ENCODE results near the gene SLC25A19.
"Not testable (repeated sequence)": the region's sequence is repeated elsewhere in the genome, so short reads cannot be mapped to it uniquely, and the experiment has no call there.

SLC25A19 gene

DNA sequence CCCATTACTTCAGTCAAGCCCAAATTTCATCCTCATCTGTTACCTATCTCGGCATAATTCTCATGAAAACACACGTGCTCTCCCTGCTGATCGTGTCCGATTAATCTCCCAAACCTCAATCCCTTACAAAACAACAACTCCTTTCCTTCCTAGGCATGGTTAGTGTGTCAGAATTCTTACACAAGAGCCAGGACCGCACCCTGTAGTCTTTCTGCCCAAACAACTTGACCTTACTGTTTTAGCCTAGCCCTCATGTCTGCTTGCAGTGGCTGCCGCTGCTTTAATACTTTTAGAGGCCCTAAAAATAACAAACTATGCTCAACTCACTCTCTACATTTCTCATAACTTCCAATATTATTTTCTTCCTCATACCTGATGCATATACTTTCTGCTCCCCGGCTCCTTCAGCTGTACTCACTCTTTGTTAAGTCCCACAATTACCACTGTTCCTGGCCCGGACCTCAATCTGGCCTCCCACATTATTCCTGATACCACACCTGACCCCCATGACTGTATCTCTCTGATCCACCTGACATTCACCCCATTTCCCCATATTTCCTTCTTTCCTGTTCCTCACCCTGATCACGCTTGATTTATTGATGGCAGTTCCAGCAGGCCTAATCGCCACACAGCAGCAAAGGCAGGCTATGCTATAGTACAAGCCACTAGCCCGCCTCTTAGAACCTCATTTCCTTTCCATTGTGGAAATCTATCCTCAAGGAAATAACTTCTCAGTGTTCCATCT, 33.1 kb downstream of the SLC25A19 start:
- not testable (repeated sequence) for DNase-seq (ENCODE audit: low read depth, low spot score); H3K9me3 ChIP-seq (ENCODE audit: control insufficient read depth, insufficient read depth, low read length); H3K4me3 ChIP-seq (ENCODE audit: low read length); H3K36me3 ChIP-seq (ENCODE audit: control insufficient read depth, insufficient read depth, low read length); H3K4me1 ChIP-seq (ENCODE audit: control insufficient read depth, insufficient read depth, low read length); H3K27ac ChIP-seq (ENCODE audit: low read length); H3K27me3 ChIP-seq (ENCODE audit: control insufficient read depth, insufficient read depth, low read length)
- 100% methylated on average over 1 of the region's 11 CpGs for WGBS (ENCODE audit: insufficient coverage, insufficient read length)

GRCh38 chr17:75252039-75252816, 37.0 kb downstream of the SLC25A19 start:
- H3K4me3 ChIP-seq (ENCODE audit: low read length), result no peak overlapping the region
- H3K27me3 ChIP-seq (ENCODE audit: control insufficient read depth, insufficient read depth, low read length), result no peaks in the 10 kb centered on the region
- no peaks in the 10 kb centered on the region for H3K9me3 ChIP-seq (ENCODE audit: control insufficient read depth, insufficient read depth, low read length)
- H3K4me1 ChIP-seq (ENCODE audit: control insufficient read depth, insufficient read depth, low read length), result peaks cover 2% of the 10 kb centered on the region; the same call in 1 of the 2 replicates
- no CpG with 5 or more reads among the region's 8 CpGs for WGBS (ENCODE audit: insufficient coverage, insufficient read length)
- no peak for DNase-seq (ENCODE audit: low read depth, low spot score)
- H3K36me3 ChIP-seq (ENCODE audit: control insufficient read depth, insufficient read depth, low read length), result no peaks in the 10 kb centered on the region
- H3K27ac ChIP-seq (ENCODE audit: low read length), result no peak overlapping the region

- no CpG with 5 or more reads among the region's 11 CpGs for WGBS (ENCODE audit: insufficient coverage, insufficient read length)
- peaks cover 2% of the 10 kb centered on the region; the same call in 1 of the 2 replicates for H3K4me1 ChIP-seq (ENCODE audit: control insufficient read depth, insufficient read depth, low read length)
- no peak overlapping the region for H3K27ac ChIP-seq (ENCODE audit: low read length)
- H3K27me3 ChIP-seq (ENCODE audit: control insufficient read depth, insufficient read depth, low read length), result no peaks in the 10 kb centered on the region
- H3K4me3 ChIP-seq (ENCODE audit: low read length), result no peak overlapping the region
- no peak for DNase-seq (ENCODE audit: low read depth, low spot score)
- peaks cover 8% of the 10 kb centered on the region; the same call in 1 of the 2 replicates for H3K36me3 ChIP-seq (ENCODE audit: control insufficient read depth, insufficient read depth, low read length)
- H3K9me3 ChIP-seq (ENCODE audit: control insufficient read depth, insufficient read depth, low read length), result no peaks in the 10 kb centered on the region
Observed at GRCh38 chr17:75250009-75250471, 39.2 kb downstream of the SLC25A19 start.

DNA sequence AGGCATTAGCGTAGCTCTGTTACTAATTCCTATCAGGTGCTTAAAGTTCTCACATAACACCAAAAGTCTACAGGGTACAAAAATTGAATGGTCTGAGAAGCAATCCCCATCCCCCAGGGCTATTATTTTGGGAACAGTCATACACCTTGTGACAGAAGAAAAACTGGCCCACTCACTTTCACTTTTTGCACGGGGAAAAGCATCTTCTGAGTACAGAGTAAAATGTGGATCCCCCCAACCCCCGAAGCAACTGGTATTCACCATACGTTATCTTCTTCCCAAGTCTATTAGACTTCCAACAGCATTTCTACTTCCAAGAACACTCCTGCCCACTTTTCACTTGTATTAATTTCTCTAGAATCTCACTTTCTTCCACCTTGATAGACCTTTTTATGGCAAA, 39.7 kb downstream of the SLC25A19 start:
- no peak overlapping the region for H3K4me3 ChIP-seq (ENCODE audit: low read length)
- H3K9me3 ChIP-seq (ENCODE audit: control insufficient read depth, insufficient read depth, low read length), result no peaks in the 10 kb centered on the region
- peaks cover 8% of the 10 kb centered on the region; the same call in 1 of the 2 replicates for H3K36me3 ChIP-seq (ENCODE audit: control insufficient read depth, insufficient read depth, low read length)
- H3K27ac ChIP-seq (ENCODE audit: low read length), result no peak overlapping the region
- WGBS (ENCODE audit: insufficient coverage, insufficient read length), result no CpG with 5 or more reads among the region's 4 CpGs
- peaks cover 2% of the 10 kb centered on the region; the same call in 1 of the 2 replicates for H3K4me1 ChIP-seq (ENCODE audit: control insufficient read depth, insufficient read depth, low read length)
- H3K27me3 ChIP-seq (ENCODE audit: control insufficient read depth, insufficient read depth, low read length), result no peaks in the 10 kb centered on the region
- no peak for DNase-seq (ENCODE audit: low read depth, low spot score)

DNA sequence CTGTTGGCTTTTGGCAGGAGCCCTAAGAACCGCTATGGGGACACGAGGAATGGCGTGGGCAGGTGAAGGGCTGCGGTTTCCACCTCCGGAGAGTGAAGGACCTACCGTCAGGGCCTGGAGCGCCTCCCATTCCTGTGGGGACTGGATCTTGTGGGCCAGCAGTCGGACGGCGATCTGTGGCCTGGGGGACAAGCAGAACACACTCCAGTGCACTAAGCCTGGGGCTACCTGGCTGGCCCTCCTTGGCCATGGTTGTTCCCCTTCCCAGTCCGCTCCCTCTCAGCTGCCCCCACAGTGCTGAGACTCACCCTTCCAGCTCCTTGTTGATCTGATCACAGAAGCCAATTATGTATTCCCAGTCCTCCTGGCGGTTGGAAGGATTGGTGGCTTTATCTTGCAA, 42.8 kb downstream of the SLC25A19 start:
- Histone ChIP-seq H3K27me3 (ENCODE audit: control insufficient read depth, insufficient read depth, low read length) (no peaks in the 10 kb centered on the region), H3K36me3 (ENCODE audit: control insufficient read depth, insufficient read depth, low read length) (peaks cover 29% of the 10 kb centered on the region), H3K9me3 (ENCODE audit: control insufficient read depth, insufficient read depth, low read length) (no peaks in the 10 kb centered on the region), H3K4me1 (ENCODE audit: control insufficient read depth, insufficient read depth, low read length) (no peaks in the 10 kb centered on the region), H3K4me3 (ENCODE audit: low read length) (no peak overlapping the region), H3K27ac (ENCODE audit: low read length) (no peak overlapping the region)
- no peak for DNase-seq (ENCODE audit: low read depth, low spot score)
- WGBS (ENCODE audit: insufficient coverage, insufficient read length), result no CpG with 5 or more reads among the region's 12 CpGs

- no peak overlapping the region for H3K27ac ChIP-seq (ENCODE audit: low read length)
- peaks cover 33% of the 10 kb centered on the region for H3K36me3 ChIP-seq (ENCODE audit: control insufficient read depth, insufficient read depth, low read length)
- no peaks in the 10 kb centered on the region for H3K9me3 ChIP-seq (ENCODE audit: control insufficient read depth, insufficient read depth, low read length)
- DNase-seq (ENCODE audit: low read depth, low spot score), result no peak
- no CpG with 5 or more reads among the region's 6 CpGs for WGBS (ENCODE audit: insufficient coverage, insufficient read length)
- no peaks in the 10 kb centered on the region for H3K27me3 ChIP-seq (ENCODE audit: control insufficient read depth, insufficient read depth, low read length)
- H3K4me3 ChIP-seq (ENCODE audit: low read length), result no peak overlapping the region
- H3K4me1 ChIP-seq (ENCODE audit: control insufficient read depth, insufficient read depth, low read length), result no peaks in the 10 kb centered on the region
Observed at GRCh38 chr17:75245011-75245410, 44.2 kb downstream of the SLC25A19 start.

- Histone ChIP-seq H3K9me3 (ENCODE audit: control insufficient read depth, insufficient read depth, low read length) (no peaks in the 10 kb centered on the region), H3K36me3 (ENCODE audit: control insufficient read depth, insufficient read depth, low read length) (peaks cover 33% of the 10 kb centered on the region), H3K27me3 (ENCODE audit: control insufficient read depth, insufficient read depth, low read length) (no peaks in the 10 kb centered on the region), H3K27ac (ENCODE audit: low read length) (no peak overlapping the region), H3K4me1 (ENCODE audit: control insufficient read depth, insufficient read depth, low read length) (no peaks in the 10 kb centered on the region), H3K4me3 (ENCODE audit: low read length) (no peak overlapping the region)
- no peak for DNase-seq (ENCODE audit: low read depth, low spot score)
- no CpG with 5 or more reads among the region's 22 CpGs for WGBS (ENCODE audit: insufficient coverage, insufficient read length)
Observed at GRCh38 chr17:75244133-75244866, 44.9 kb downstream of the SLC25A19 start.

DNA sequence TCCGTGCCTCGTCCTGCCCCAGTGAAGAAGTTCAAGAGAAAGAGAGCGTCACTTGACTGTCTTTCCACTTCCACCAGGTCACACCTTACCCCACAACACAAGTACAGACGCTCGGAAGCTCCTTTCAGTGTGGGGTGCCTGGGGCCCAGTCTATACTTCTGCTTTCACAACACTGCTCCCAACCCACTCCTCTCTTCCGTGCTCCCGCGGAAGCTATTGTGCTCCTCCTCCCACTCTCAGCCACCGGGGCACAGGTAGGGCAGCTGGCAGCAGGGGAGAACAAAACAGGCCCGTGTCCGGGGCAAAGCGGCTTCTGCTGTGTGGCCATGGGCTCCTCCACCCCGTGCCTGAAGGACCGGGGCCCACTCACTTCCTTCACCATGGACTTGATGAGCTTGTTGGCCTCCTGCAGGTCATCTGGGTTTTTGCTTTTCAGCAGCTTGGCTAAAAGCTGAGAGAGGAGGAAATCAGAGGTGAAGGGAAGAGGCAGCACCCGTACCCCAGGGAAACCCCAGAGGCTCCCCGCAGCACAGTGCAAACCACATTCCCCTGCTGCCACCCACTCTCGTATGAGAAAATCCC, 46.7 kb downstream of the SLC25A19 start:
- Histone ChIP-seq H3K27me3 (ENCODE audit: control insufficient read depth, insufficient read depth, low read length) (no peaks in the 10 kb centered on the region), H3K4me3 (ENCODE audit: low read length) (no peak overlapping the region), H3K9me3 (ENCODE audit: control insufficient read depth, insufficient read depth, low read length) (no peaks in the 10 kb centered on the region), H3K36me3 (ENCODE audit: control insufficient read depth, insufficient read depth, low read length) (peaks cover 44% of the 10 kb centered on the region), H3K4me1 (ENCODE audit: control insufficient read depth, insufficient read depth, low read length) (no peaks in the 10 kb centered on the region), H3K27ac (ENCODE audit: low read length) (no peak overlapping the region)
- no CpG with 5 or more reads among the region's 17 CpGs for WGBS (ENCODE audit: insufficient coverage, insufficient read length)
- no peak for DNase-seq (ENCODE audit: low read depth, low spot score)

DNA sequence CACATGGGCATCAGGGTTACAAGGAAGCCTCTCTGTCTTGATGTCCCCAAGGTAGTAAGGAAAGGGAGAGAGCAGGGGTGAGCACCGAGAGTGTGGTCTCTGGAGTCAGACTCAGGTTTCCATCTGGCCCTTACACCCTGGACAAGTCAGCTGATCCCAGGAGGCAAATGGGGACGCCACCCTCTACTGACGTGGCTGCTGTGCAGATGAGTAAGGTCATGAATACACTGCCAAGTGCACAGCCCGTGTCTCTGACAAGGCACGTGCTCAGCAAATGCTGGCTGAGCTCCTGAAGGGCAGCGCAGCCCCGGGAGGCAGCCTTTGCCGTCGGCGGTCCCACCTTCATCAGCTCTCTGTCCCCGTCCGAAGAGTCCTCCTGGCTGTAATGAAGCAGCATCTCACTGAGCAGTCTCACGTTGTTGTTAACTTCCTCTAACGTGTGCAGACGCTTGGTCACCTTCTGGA, 47.2 kb downstream of the SLC25A19 start:
- WGBS (ENCODE audit: insufficient coverage, insufficient read length), result no CpG with 5 or more reads among the region's 15 CpGs
- Histone ChIP-seq H3K4me3 (ENCODE audit: low read length) (no peak overlapping the region), H3K27me3 (ENCODE audit: control insufficient read depth, insufficient read depth, low read length) (no peaks in the 10 kb centered on the region), H3K9me3 (ENCODE audit: control insufficient read depth, insufficient read depth, low read length) (no peaks in the 10 kb centered on the region), H3K36me3 (ENCODE audit: control insufficient read depth, insufficient read depth, low read length) (peaks cover 49% of the 10 kb centered on the region), H3K4me1 (ENCODE audit: control insufficient read depth, insufficient read depth, low read length) (no peaks in the 10 kb centered on the region), H3K27ac (ENCODE audit: low read length) (no peak overlapping the region)
- DNase-seq (ENCODE audit: low read depth, low spot score), result no peak

GRCh38 chr17:75241502-75241901, 47.7 kb downstream of the SLC25A19 start:
- Histone ChIP-seq H3K36me3 (ENCODE audit: control insufficient read depth, insufficient read depth, low read length) (peaks cover 54% of the 10 kb centered on the region), H3K4me1 (ENCODE audit: control insufficient read depth, insufficient read depth, low read length) (no peaks in the 10 kb centered on the region), H3K9me3 (ENCODE audit: control insufficient read depth, insufficient read depth, low read length) (no peaks in the 10 kb centered on the region), H3K27ac (ENCODE audit: low read length) (no peak overlapping the region), H3K27me3 (ENCODE audit: control insufficient read depth, insufficient read depth, low read length) (no peaks in the 10 kb centered on the region), H3K4me3 (ENCODE audit: low read length) (no peak overlapping the region)
- no CpG with 5 or more reads among the region's 9 CpGs for WGBS (ENCODE audit: insufficient coverage, insufficient read length)
- DNase-seq (ENCODE audit: low read depth, low spot score), result no peak

Data from iPS DF 6.9 (cell line).